ENCODE results near the gene AHNAK.
"Not testable (repeated sequence)": the region's sequence is repeated elsewhere in the genome, so short reads cannot be mapped to it uniquely, and the experiment has no call there.

Gene AHNAK

GRCh38 chr11:62546244-62546928, at the start of gene AHNAK:
Gene AHNAK, minus strand, starts transcription at chr11:62546806. Its CDS starts 10,708 bp downstream, at chr11:62536098.
- DNase-seq (ENCODE audit: low read depth) = peak; percentile 76

GRCh38 chr11:62595124-62595523, 48.5 kb upstream of the AHNAK start:
- no peak for DNase-seq (ENCODE audit: low read depth)

GRCh38 chr11:62593434-62594044, 46.9 kb upstream of the AHNAK start:
- peak; percentile 82 for DNase-seq (ENCODE audit: low read depth)

- no peak for DNase-seq (ENCODE audit: low read depth)
These were observed 46.4 kb upstream of the AHNAK start for GRCh38 chr11:62592989-62593421.

- no peak for DNase-seq (ENCODE audit: low read depth)
These were observed 45.7 kb upstream of the AHNAK start for GRCh38 chr11:62592146-62592815.

GRCh38 chr11:62591448-62592145, 45.0 kb upstream of the AHNAK start, which contains the start of gene TUT1:
Gene TUT1, minus strand, starts transcription at chr11:62591523. Its CDS starts 38 bp downstream, at chr11:62591485.
- peak; percentile 99 for DNase-seq (ENCODE audit: low read depth)

GRCh38 chr11:62588966-62589637, 42.5 kb upstream of the AHNAK start:
- DNase-seq (ENCODE audit: low read depth) = peak; percentile 68

- not testable (repeated sequence) for DNase-seq (ENCODE audit: low read depth)
These were observed 38.8 kb upstream of the AHNAK start for GRCh38 chr11:62585356-62585755.

- not testable (repeated sequence) for DNase-seq (ENCODE audit: low read depth)
These were observed 35.1 kb upstream of the AHNAK start for GRCh38 chr11:62581735-62582134.

GRCh38 chr11:62580959-62581715, 34.5 kb upstream of the AHNAK start:
- no peak for DNase-seq (ENCODE audit: low read depth)

- no peak for DNase-seq (ENCODE audit: low read depth)
These were observed 32.6 kb upstream of the AHNAK start for GRCh38 chr11:62579252-62579651.

- no peak for DNase-seq (ENCODE audit: low read depth)
These were observed 31.9 kb upstream of the AHNAK start for GRCh38 chr11:62578541-62578940.

GRCh38 chr11:62577046-62577714, 30.6 kb upstream of the AHNAK start:
- DNase-seq (ENCODE audit: low read depth) = no peak

GRCh38 chr11:62575837-62576236, 29.2 kb upstream of the AHNAK start:
- DNase-seq (ENCODE audit: low read depth) = no peak

- no peak for DNase-seq (ENCODE audit: low read depth)
These were observed 28.6 kb upstream of the AHNAK start for GRCh38 chr11:62575156-62575555.

- DNase-seq (ENCODE audit: low read depth) = peak; percentile 50
These were observed 27.9 kb upstream of the AHNAK start for GRCh38 chr11:62574363-62575071.

GRCh38 chr11:62573592-62574362, 27.2 kb upstream of the AHNAK start, which contains the start of gene EEF1G:
Gene EEF1G, minus strand, starts transcription at chr11:62573891. Its CDS starts 49 bp downstream, at chr11:62573842.
- peak; percentile 100 for DNase-seq (ENCODE audit: low read depth)

GRCh38 chr11:62573006-62573591, 26.5 kb upstream of the AHNAK start:
- DNase-seq (ENCODE audit: low read depth) = peak; percentile 42
